BLaER1 (cell line): Measurements from ENCODE around the gene BASP1.

ENCODE experiments used
- H3K27ac ChIP-seq: shearing (Covaris generic); formaldehyde crosslinking; 2 replicates; pipeline ENCODE4 v1.8.1; 2022
- H3K27me3 ChIP-seq: shearing (Covaris generic); formaldehyde crosslinking; 2 replicates; pipeline ENCODE4 v1.8.1; 2022
- H3K36me3 ChIP-seq: shearing (Covaris generic); formaldehyde crosslinking; 2 replicates; pipeline ENCODE4 v1.8.1; 2022
- H3K4me1 ChIP-seq: shearing (Covaris generic); formaldehyde crosslinking; 2 replicates; pipeline ENCODE4 v1.8.1; 2022
- H3K4me2 ChIP-seq: shearing (Covaris generic); formaldehyde crosslinking; 2 replicates; pipeline ENCODE4 v1.8.1; 2022
- H3K4me3 ChIP-seq: shearing (Covaris generic); formaldehyde crosslinking; 2 replicates; pipeline ENCODE4 v1.8.1; 2022
- H3K9ac ChIP-seq: shearing (Covaris generic); formaldehyde crosslinking; 2 replicates; pipeline ENCODE4 v1.8.1; 2022
- H3K9me3 ChIP-seq: shearing (Covaris generic); formaldehyde crosslinking; 2 replicates; pipeline ENCODE4 v1.8.1; 2022
- H4K20me1 ChIP-seq: shearing (Covaris generic); formaldehyde crosslinking; 2 replicates; pipeline ENCODE4 v1.8.1; 2022
- Cebpa-rat ChIP-seq: shearing (Covaris generic); IDR thresholded peaks from 2 replicates; pipeline ENCODE4 v1.8.1; 2022

BASP1 gene

GRCh38 chr5:17325770-17326599, 108.6 kb downstream of the BASP1 start:
- Histone ChIP-seq H3K4me1 (no peaks in the 10 kb centered on the region), H4K20me1 (no peaks in the 10 kb centered on the region), H3K4me3 (no peak overlapping the region), H3K9me3 (peaks cover 6% of the 10 kb centered on the region), H3K9ac (no peak overlapping the region), H3K36me3 (no peaks in the 10 kb centered on the region), H3K27ac (no peak overlapping the region), H3K4me2 (no peak overlapping the region), H3K27me3 (no peaks in the 10 kb centered on the region)
- no peak for TF ChIP-seq Cebpa-rat
